ENCODE measurements around the gene LIPC. TPM values are rescaled to one million over a fixed set of nuclear protein-coding genes. Genes with fewer than 3 reads are reported as not detected.

The LIPC gene
- total and polyA plus RNA-seq, 10 of the 15 experiments (the other 5 are each of a cell fraction or from before 2014, with no cell fraction given): 0.06 to 0.31 (median 0.16) TPM; not detected in 1

GRCh38 chr15:58458076-58458475, 26.3 kb downstream of the LIPC start:
- DNase-seq (ENCODE audit: low read depth, low spot score): no peak
- ChIA-PET SMC1A (ENCODE audit: uncharacterized antibody, unreplicated experiment) (interaction anchor here (0.7 to 5.0 kb wide), 20 partner anchors 10 to 288 kb away, joined by 3 to 51 read pairs (median 4); partner anchors contain the start of gene LIPC), POLR2A (interaction anchor here (0.5 to 1.4 kb wide), 4 partner anchors 16 to 842 kb away, joined by 4 to 8 read pairs (median 5); no protein-coding TSS in a partner anchor), CTCF (interaction anchor here (0.6 to 2.1 kb wide), 9 partner anchors 11 to 189 kb away, joined by 3 to 10 read pairs (median 3); no protein-coding TSS in a partner anchor), RAD21 (ENCODE audit: unreplicated experiment) (interaction anchor here (0.6 to 4.4 kb wide), 10 partner anchors 15 to 604 kb away, joined by 3 to 24 read pairs (median 4); partner anchors contain the start of gene MINDY2)
- H3K9me3 ChIP-seq (replicated peaks; ENCODE audit: control insufficient read depth, insufficient read depth, low read length): no peaks in the 10 kb centered on the region; the same call in 2 of the 3 replicates
- no TSS peak for BruUV-seq (replicated peaks)
- FAIRE-seq: no peak
- H3K4me1 ChIP-seq (ENCODE audit: control insufficient read depth, insufficient read depth, low read length): peaks cover 57% of the 10 kb centered on the region
- intact Hi-C loops (cut with micrococcal nuclease; ENCODE audit: unreplicated experiment) (loop anchor here (10.0 kb wide), 1 partner anchor 287 kb away; the partner anchor contains the start of gene ADAM10), in situ Hi-C loops (cut with MboI) (no loop called here)
- peak overlapping the region; percentile 93 for H3K4me2 ChIP-seq (ENCODE audit: control insufficient read depth, insufficient read depth)
- H3K79me2 ChIP-seq (ENCODE audit: control insufficient read depth, insufficient read depth, low read length): no peaks in the 10 kb centered on the region
- no peaks in the 10 kb centered on the region for H4K20me1 ChIP-seq (ENCODE audit: control insufficient read depth, insufficient read depth)
- peak overlapping the region; percentile 44; the same call in 1 of the 2 replicates for H3K4me3 ChIP-seq
- 2% methylated on average over 3 of the region's 3 CpGs for WGBS (ENCODE audit: insufficient coverage, insufficient replicate concordance, low lambda C conversion rate, missing lambda C conversion rate)
- H3K27me3 ChIP-seq (replicated peaks in 1 of 2; ENCODE audit: control insufficient read depth in 2 of 2, insufficient read depth in 2 of 2, low read length in 1 of 2): no peaks in the 10 kb centered on the region
- H3K36me3 ChIP-seq (ENCODE audit: control insufficient read depth in 2 of 2, insufficient read depth in 2 of 2, low read length in 1 of 2): no peaks in the 10 kb centered on the region
- H2AFZ ChIP-seq (ENCODE audit: control insufficient read depth, low read depth, low read length): no peak overlapping the region
- peak; percentile 81 for ATAC-seq
- peak overlapping the region; percentile 60 for H3K9ac ChIP-seq (ENCODE audit: control insufficient read depth, insufficient read depth, low read length)
- peak overlapping the region; percentile 93 for H3K27ac ChIP-seq (ENCODE audit: control insufficient read depth, insufficient read depth)
- TF ChIP-seq MTA2 (IDR thresholded peaks at IDR 0.05; ENCODE audit: low read depth) (no peak), ETV6 (conservative IDR thresholded peaks at IDR 0.05 in 1 of 2, IDR thresholded peaks at IDR 0.05 in 1 of 2; ENCODE audit: borderline replicate concordance in 1 of 2, low read depth in 1 of 2) (peak in 1 of 2 experiments; percentile 58; a peak in 2 of 4 replicates), SRF (IDR thresholded peaks at IDR 0.05; ENCODE audit: low read depth in 2 of 2, low read length in 2 of 2) (no peak), NR2C2 (IDR thresholded peaks at IDR 0.05; ENCODE audit: borderline replicate concordance, control insufficient read depth, insufficient read length, low read depth) (no peak), NRF1 (conservative IDR thresholded peaks at IDR 0.05; ENCODE audit: low read depth, low read length) (no peak), MYB (IDR thresholded peaks at IDR 0.05; ENCODE audit: borderline replicate concordance, low read depth, low read length) (no peak), KAT2A (conservative IDR thresholded peaks at IDR 0.05; ENCODE audit: control insufficient read depth, low read depth, low read length) (no peak), CBFB (IDR thresholded peaks at IDR 0.05; ENCODE audit: low read depth) (no peak), SREBF2 (IDR thresholded peaks at IDR 0.05; ENCODE audit: low read length) (no peak), CREB1 (IDR thresholded peaks at IDR 0.05; ENCODE audit: low read depth) (no peak), POLR2AphosphoS2 (IDR thresholded peaks at IDR 0.05; ENCODE audit: low read depth, low read length) (no peak), MYC (IDR thresholded peaks at IDR 0.05; ENCODE audit: insufficient read depth, insufficient read length, insufficient replicate concordance, low read length, severe bottlenecking) (no peak), EGR1 (IDR thresholded peaks at IDR 0.05; ENCODE audit: borderline replicate concordance in 1 of 2, low read depth in 2 of 2, low read length in 2 of 2) (no peak), SMAD5 (IDR thresholded peaks at IDR 0.05; ENCODE audit: low read depth) (no peak), BACH1 (IDR thresholded peaks at IDR 0.05; ENCODE audit: borderline replicate concordance) (no peak), SUPT20H (IDR thresholded peaks at IDR 0.05; ENCODE audit: borderline replicate concordance, control insufficient read depth, low read depth, low read length) (no peak), CREM (IDR thresholded peaks at IDR 0.05; ENCODE audit: low read depth) (no peak)
- TF ChIP-seq, protein P1, sequence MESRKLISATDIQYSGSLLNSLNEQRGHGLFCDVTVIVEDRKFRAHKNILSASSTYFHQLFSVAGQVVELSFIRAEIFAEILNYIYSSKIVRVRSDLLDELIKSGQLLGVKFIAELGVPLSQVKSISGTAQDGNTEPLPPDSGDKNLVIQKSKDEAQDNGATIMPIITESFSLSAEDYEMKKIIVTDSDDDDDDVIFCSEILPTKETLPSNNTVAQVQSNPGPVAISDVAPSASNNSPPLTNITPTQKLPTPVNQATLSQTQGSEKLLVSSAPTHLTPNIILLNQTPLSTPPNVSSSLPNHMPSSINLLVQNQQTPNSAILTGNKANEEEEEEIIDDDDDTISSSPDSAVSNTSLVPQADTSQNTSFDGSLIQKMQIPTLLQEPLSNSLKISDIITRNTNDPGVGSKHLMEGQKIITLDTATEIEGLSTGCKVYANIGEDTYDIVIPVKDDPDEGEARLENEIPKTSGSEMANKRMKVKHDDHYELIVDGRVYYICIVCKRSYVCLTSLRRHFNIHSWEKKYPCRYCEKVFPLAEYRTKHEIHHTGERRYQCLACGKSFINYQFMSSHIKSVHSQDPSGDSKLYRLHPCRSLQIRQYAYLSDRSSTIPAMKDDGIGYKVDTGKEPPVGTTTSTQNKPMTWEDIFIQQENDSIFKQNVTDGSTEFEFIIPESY (IDR thresholded peaks at IDR 0.05): no peak
- TF ChIP-seq, protein P2, sequence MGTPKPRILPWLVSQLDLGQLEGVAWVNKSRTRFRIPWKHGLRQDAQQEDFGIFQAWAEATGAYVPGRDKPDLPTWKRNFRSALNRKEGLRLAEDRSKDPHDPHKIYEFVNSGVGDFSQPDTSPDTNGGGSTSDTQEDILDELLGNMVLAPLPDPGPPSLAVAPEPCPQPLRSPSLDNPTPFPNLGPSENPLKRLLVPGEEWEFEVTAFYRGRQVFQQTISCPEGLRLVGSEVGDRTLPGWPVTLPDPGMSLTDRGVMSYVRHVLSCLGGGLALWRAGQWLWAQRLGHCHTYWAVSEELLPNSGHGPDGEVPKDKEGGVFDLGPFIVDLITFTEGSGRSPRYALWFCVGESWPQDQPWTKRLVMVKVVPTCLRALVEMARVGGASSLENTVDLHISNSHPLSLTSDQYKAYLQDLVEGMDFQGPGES (IDR thresholded peaks at IDR 0.05): no peak
- TF ChIP-seq, protein P3, sequence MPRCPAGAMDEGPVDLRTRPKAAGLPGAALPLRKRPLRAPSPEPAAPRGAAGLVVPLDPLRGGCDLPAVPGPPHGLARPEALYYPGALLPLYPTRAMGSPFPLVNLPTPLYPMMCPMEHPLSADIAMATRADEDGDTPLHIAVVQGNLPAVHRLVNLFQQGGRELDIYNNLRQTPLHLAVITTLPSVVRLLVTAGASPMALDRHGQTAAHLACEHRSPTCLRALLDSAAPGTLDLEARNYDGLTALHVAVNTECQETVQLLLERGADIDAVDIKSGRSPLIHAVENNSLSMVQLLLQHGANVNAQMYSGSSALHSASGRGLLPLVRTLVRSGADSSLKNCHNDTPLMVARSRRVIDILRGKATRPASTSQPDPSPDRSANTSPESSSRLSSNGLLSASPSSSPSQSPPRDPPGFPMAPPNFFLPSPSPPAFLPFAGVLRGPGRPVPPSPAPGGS (IDR thresholded peaks at IDR 0.05; ENCODE audit: borderline replicate concordance, insufficient read depth, low read depth, low read length, poor library complexity, severe bottlenecking): no peak

Measured in GM12878 (cell line).